IMR-90 (cell line): ENCODE data around the gene CYB5R3. TPM values are rescaled to one million over a fixed set of nuclear protein-coding genes. Genes with fewer than 3 reads are reported as not detected.

Source experiments
- ATAC-seq: fragments of 200-7000 bp; cut with Tn5 transposase; 2 replicates; pipeline ENCODE4 v1.9.1; 2020; ENCODE audit warnings: low read depth, mild to moderate bottlenecking, moderate library complexity
- BruUV-seq: library from RNA; stranded (reverse); fragments of 400-500 nt; replicated peaks from 2 replicates; lab custom pipeline; 2021; lab: Mats Ljungman, UMichigan
- CTCF ChIA-PET: fragments of 300-600 bp; formaldehyde crosslinking; extraction: SDS; loops from one replicate; lab custom pipeline; 2021; ENCODE audit warnings: antibody characterized with exemption; lab: Yijun Ruan, JAX
- POLR2A ChIA-PET: fragments of 300-600 bp; sonication (Branson Sonifier 250); formaldehyde crosslinking; loops from one replicate; lab custom pipeline; 2022; ENCODE audit warnings: antibody characterized with exemption; ENCODE audit not compliant: unreplicated experiment; lab: Charles Lee
- DNase-seq: peaks from one replicate; pipeline ENCODE4 v3.0.0; 2013
- H2AFZ ChIP-seq: replicated peaks from 2 replicates; pipeline ENCODE3; 2013; ENCODE audit warnings: low read length, mild to moderate bottlenecking; ENCODE audit not compliant: poor library complexity
- H2AK5ac ChIP-seq: 2 replicates; pipeline ENCODE4 v1.6.1; 2013; ENCODE audit warnings: low read depth, low read length, inconsistent platforms
- H2AK9ac ChIP-seq: replicated peaks from 2 replicates; pipeline ENCODE3; 2013; ENCODE audit warnings: mild to moderate bottlenecking, low read depth, low read length, moderate library complexity; ENCODE audit not compliant: poor library complexity
- H2BK120ac ChIP-seq: 2 replicates; pipeline ENCODE4 v1.6.1; 2013; ENCODE audit warnings: low read depth, low read length, inconsistent platforms
- H2BK15ac ChIP-seq: 3 replicates; pipeline ENCODE4 v1.6.1; 2013; ENCODE audit warnings: low read depth, low read length, inconsistent platforms
- H2BK20ac ChIP-seq: 2 replicates; pipeline ENCODE4 v1.6.1; 2013; ENCODE audit warnings: low read depth, mild to moderate bottlenecking, inconsistent platforms, low read length, moderate library complexity
- H2BK5ac ChIP-seq: 2 replicates; pipeline ENCODE4 v1.6.1; 2013; ENCODE audit warnings: mild to moderate bottlenecking, low read depth, low read length, inconsistent platforms; ENCODE audit not compliant: poor library complexity, severe bottlenecking
- H3K14ac ChIP-seq: replicated peaks from 2 replicates; pipeline ENCODE4 v1.6.1; 2013; ENCODE audit warnings: low read depth, low read length, inconsistent platforms
- H3K18ac ChIP-seq: 2 replicates; pipeline ENCODE4 v1.6.1; 2013; ENCODE audit warnings: low read depth, low read length, control low read depth
- H3K23ac ChIP-seq: 2 replicates; pipeline ENCODE4 v1.6.1; 2013; ENCODE audit warnings: low read depth, low read length, inconsistent platforms
- H3K27ac ChIP-seq: 2 replicates; pipeline ENCODE4 v1.5.1; 2013; ENCODE audit warnings: mild to moderate bottlenecking, control low read depth, low read length; ENCODE audit not compliant: insufficient read depth
- H3K27me3 ChIP-seq: 2 replicates; pipeline ENCODE4 v1.6.1; 2013; ENCODE audit warnings: low read length; ENCODE audit not compliant: control insufficient read depth, insufficient read depth
- H3K36me3 ChIP-seq: 2 replicates; pipeline ENCODE4 v1.6.1; 2013; ENCODE audit warnings: low read length, mixed read lengths; ENCODE audit not compliant: control insufficient read depth, insufficient read depth
- H3K4ac ChIP-seq: 2 replicates; pipeline ENCODE4 v1.6.1; 2013; ENCODE audit warnings: low read depth, low read length, inconsistent platforms
- H3K4me1 ChIP-seq: 2 replicates; pipeline ENCODE4 v1.6.1; 2013; ENCODE audit warnings: low read length, mixed read lengths; ENCODE audit not compliant: control insufficient read depth, insufficient read depth
- H3K4me2 ChIP-seq: 2 replicates; pipeline ENCODE4 v1.6.1; 2013; ENCODE audit warnings: low read depth, mild to moderate bottlenecking, control low read depth, low read length, moderate library complexity
- H3K4me3 ChIP-seq: 2 replicates; pipeline ENCODE4 v1.5.1; 2013; ENCODE audit warnings: low read depth, mild to moderate bottlenecking, control low read depth, low read length, moderate library complexity; ENCODE audit not compliant: insufficient read depth
- H3K56ac ChIP-seq: 2 replicates; pipeline ENCODE4 v1.6.1; 2013; ENCODE audit warnings: low read length, inconsistent platforms; ENCODE audit not compliant: insufficient read depth; ENCODE audit errors: extremely low read depth
- H3K79me1 ChIP-seq, 2 experiments: 2 replicates each; pipeline ENCODE4 v1.6.1; 2013; ENCODE audit warnings: low read length in 2 of 2, inconsistent platforms in 1 of 2, low read depth in 1 of 2
- H3K9ac ChIP-seq: 2 replicates; pipeline ENCODE4 v1.6.1; 2013; ENCODE audit warnings: low read depth, low read length, control low read depth
- H3K9me1 ChIP-seq: 2 replicates; pipeline ENCODE4 v1.6.1; 2013; ENCODE audit warnings: low read length, inconsistent platforms; ENCODE audit not compliant: insufficient read depth
- H3K9me3 ChIP-seq: 2 replicates; pipeline ENCODE4 v1.6.1; 2013; ENCODE audit warnings: low read length; ENCODE audit not compliant: control insufficient read depth, insufficient read depth
- H4K20me1 ChIP-seq: 2 replicates; pipeline ENCODE4 v1.6.1; 2013; ENCODE audit warnings: low read length, inconsistent platforms; ENCODE audit not compliant: insufficient read depth
- H4K5ac ChIP-seq: 2 replicates; pipeline ENCODE4 v1.6.1; 2013; ENCODE audit warnings: mild to moderate bottlenecking, low read depth, low read length, control low read depth
- H4K8ac ChIP-seq, 2 experiments: 2 replicates each; pipeline ENCODE4 v1.6.1; 2013; ENCODE audit warnings: low read depth in 2 of 2, low read length in 2 of 2, control low read depth in 1 of 2, inconsistent platforms in 1 of 2
- H4K91ac ChIP-seq: 2 replicates; pipeline ENCODE4 v1.6.1; 2013; ENCODE audit warnings: low read depth, low read length, inconsistent platforms; ENCODE audit not compliant: insufficient read depth
- CEBPB ChIP-seq: IDR thresholded peaks from 2 replicates; pipeline ENCODE4 v1.6.1; 2012; ENCODE audit warnings: low read depth, low read length, improper control_type of control experiment
- MAFK ChIP-seq: IDR thresholded peaks from 2 replicates; pipeline ENCODE4 v1.6.1; 2012; ENCODE audit warnings: low read depth, low read length, improper control_type of control experiment
- MAZ ChIP-seq: IDR thresholded peaks from 2 replicates; pipeline ENCODE4 v1.6.1; 2012; ENCODE audit warnings: low read depth, mild to moderate bottlenecking, low read length, improper control_type of control experiment, moderate library complexity, borderline replicate concordance
- MXI1 ChIP-seq: IDR thresholded peaks from 2 replicates; pipeline ENCODE4 v1.6.1; 2012; ENCODE audit warnings: low read depth, mild to moderate bottlenecking, low read length, moderate library complexity, borderline replicate concordance
- POLR2A ChIP-seq: IDR thresholded peaks from 2 replicates; pipeline ENCODE4 v1.6.1; 2012; ENCODE audit warnings: mild to moderate bottlenecking, low read depth, low read length
- RAD21 ChIP-seq: IDR thresholded peaks from 2 replicates; pipeline ENCODE4 v1.6.1; 2012; ENCODE audit warnings: low read length, improper control_type of control experiment
- RFX5 ChIP-seq: IDR thresholded peaks from 2 replicates; pipeline ENCODE4 v1.8.0; 2012; ENCODE audit warnings: low read depth, mild to moderate bottlenecking, low read length, moderate library complexity
- SMC3 ChIP-seq: fragments of 150-350 bp; IDR thresholded peaks from 2 replicates; pipeline ENCODE4 v1.6.1; 2016; ENCODE audit warnings: low read depth, mild to moderate bottlenecking, antibody characterized with exemption, low read length, moderate library complexity
- WGBS, 2 experiments: methylation state at CpG; one replicate each; pipeline versions ENCODE4 v1.1.5 to v1.1.7; 2013; ENCODE audit warnings: missing lambda C conversion rate in 2 of 2; ENCODE audit not compliant: insufficient read length in 1 of 2; ENCODE audit errors: extremely low coverage in 2 of 2; 5-methylcytosine and 5-hydroxymethylcytosine counted together
- dilution Hi-C: fragments of 300-500 bp; cut with HindIII; formaldehyde crosslinking; loops from one replicate; pipeline ENCODE4 v1.14.3; 2018; ENCODE audit warnings: low sequenced_read_pairs; ENCODE audit not compliant: unreplicated experiment
- in situ Hi-C: fragments of 300-500 bp; cut with MboI; formaldehyde crosslinking; loops from 3 replicates; pipeline ENCODE4 v1.14.3; 2019; ENCODE audit warnings: low sequenced_read_pairs, inconsistent platforms, mixed read lengths
- intact Hi-C: fragments of 100-400 bp; cut with micrococcal nuclease; formaldehyde crosslinking; loops from 2 replicates; pipeline ENCODE4 v1.10.0; 2022
- polyA plus RNA-seq, 3 experiments: library from polyadenylated mRNA; depleted of rRNA; stranded (reverse); fragments of >200 nt; gene quantifications; 2 replicates each; pipeline ENCODE4 v1.2.3, GENCODE V29; 2012; ENCODE audit warnings: low replicate concordance in 1 of 3
- total RNA-seq: library from RNA; depleted of rRNA; stranded (reverse); fragments of >200 nt; gene quantifications from 2 replicates; pipeline ENCODE4 v1.2.3, GENCODE V29; 2012
- TF ChIP-seq, protein P1 (sequence below): fragments of 150-350 bp; IDR thresholded peaks from 2 replicates; pipeline ENCODE4 v1.6.1; 2017; ENCODE audit warnings: mild to moderate bottlenecking, antibody characterized with exemption, low read length, low read depth
- TF ChIP-seq, protein P2 (sequence below): conservative IDR thresholded peaks from 2 replicates; pipeline ENCODE4 v1.5.1; 2012; ENCODE audit warnings: mild to moderate bottlenecking, low read depth, low read length, improper control_type of control experiment
- TF ChIP-seq, protein P3 (sequence below): fragments of 150-350 bp; IDR thresholded peaks from 2 replicates; pipeline ENCODE4 v1.6.1; 2016; ENCODE audit warnings: low read depth, mild to moderate bottlenecking, low read length, moderate library complexity, borderline replicate concordance

CYB5R3 gene
- total and polyA plus RNA-seq, 2 of the 4 experiments (the other 2 are of a cell fraction) = 44.1 to 362 TPM

DNA sequence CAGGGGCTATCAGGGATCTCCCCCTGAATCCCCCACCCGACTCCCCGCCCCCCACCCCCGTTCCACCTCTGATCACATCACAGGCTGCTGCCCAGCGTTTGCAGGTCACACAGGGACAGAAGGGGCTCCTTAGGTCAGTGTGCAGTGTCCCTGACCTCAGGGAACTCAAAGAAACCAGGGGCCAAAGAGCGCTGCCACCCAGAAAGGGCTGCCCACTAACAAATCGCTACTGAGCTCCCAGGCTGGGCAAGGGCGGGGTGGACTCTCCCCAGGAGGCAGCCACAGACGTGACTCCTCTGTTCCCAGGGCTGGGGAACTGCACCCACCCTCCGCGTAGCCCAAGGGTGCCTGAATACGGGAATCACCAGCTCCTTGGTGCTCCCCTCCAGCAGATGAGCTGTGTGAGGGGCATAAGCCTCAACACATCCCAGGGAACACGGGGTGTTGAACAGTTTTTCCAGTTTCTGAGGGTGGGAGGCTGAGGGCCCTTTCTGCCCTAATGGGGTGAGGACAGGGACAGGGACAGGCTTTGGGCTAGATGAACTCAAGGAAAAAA, 24.6 kb downstream of the CYB5R3 start:
- H3K4ac ChIP-seq = no peak overlapping the region
- 0 out of 2 replicates have a peak, but pooled peaks cover 13% of the 10 kb centered on the region for H3K9me1 ChIP-seq
- no CpG with 5 or more reads among the region's 12 CpGs for WGBS, 2 experiments
- H2BK20ac ChIP-seq = no peak overlapping the region
- ATAC-seq (no peak), DNase-seq (no peak)
- H3K9me3 ChIP-seq = no peaks in the 10 kb centered on the region
- TF ChIP-seq, protein P1, sequence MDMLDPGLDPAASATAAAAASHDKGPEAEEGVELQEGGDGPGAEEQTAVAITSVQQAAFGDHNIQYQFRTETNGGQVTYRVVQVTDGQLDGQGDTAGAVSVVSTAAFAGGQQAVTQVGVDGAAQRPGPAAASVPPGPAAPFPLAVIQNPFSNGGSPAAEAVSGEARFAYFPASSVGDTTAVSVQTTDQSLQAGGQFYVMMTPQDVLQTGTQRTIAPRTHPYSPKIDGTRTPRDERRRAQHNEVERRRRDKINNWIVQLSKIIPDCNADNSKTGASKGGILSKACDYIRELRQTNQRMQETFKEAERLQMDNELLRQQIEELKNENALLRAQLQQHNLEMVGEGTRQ = no peak
- TF ChIP-seq, protein P2, sequence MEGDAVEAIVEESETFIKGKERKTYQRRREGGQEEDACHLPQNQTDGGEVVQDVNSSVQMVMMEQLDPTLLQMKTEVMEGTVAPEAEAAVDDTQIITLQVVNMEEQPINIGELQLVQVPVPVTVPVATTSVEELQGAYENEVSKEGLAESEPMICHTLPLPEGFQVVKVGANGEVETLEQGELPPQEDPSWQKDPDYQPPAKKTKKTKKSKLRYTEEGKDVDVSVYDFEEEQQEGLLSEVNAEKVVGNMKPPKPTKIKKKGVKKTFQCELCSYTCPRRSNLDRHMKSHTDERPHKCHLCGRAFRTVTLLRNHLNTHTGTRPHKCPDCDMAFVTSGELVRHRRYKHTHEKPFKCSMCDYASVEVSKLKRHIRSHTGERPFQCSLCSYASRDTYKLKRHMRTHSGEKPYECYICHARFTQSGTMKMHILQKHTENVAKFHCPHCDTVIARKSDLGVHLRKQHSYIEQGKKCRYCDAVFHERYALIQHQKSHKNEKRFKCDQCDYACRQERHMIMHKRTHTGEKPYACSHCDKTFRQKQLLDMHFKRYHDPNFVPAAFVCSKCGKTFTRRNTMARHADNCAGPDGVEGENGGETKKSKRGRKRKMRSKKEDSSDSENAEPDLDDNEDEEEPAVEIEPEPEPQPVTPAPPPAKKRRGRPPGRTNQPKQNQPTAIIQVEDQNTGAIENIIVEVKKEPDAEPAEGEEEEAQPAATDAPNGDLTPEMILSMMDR = no peak
- TF ChIP-seq CEBPB (no peak), RAD21 (no peak), SMC3 (no peak), RFX5 (no peak), MXI1 (no peak), MAZ (no peak), POLR2A (no peak), MAFK (no peak)
- TF ChIP-seq, protein P3, sequence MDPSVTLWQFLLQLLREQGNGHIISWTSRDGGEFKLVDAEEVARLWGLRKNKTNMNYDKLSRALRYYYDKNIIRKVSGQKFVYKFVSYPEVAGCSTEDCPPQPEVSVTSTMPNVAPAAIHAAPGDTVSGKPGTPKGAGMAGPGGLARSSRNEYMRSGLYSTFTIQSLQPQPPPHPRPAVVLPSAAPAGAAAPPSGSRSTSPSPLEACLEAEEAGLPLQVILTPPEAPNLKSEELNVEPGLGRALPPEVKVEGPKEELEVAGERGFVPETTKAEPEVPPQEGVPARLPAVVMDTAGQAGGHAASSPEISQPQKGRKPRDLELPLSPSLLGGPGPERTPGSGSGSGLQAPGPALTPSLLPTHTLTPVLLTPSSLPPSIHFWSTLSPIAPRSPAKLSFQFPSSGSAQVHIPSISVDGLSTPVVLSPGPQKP = no peak
- POLR2A ChIA-PET = no interaction called here
- no peak overlapping the region for H3K18ac ChIP-seq
- peak overlapping the region; percentile 14 for H2AFZ ChIP-seq
- H3K4me3 ChIP-seq = no peak overlapping the region
- H3K36me3 ChIP-seq = peaks cover 61% of the 10 kb centered on the region
- peaks cover 22% of the 10 kb centered on the region for H4K20me1 ChIP-seq
- no peak overlapping the region for H4K8ac ChIP-seq
- no peak overlapping the region for H3K14ac ChIP-seq
- intact Hi-C loops (no loop called here), in situ Hi-C loops (no loop called here), dilution Hi-C loops (no loop called here)
- no peak overlapping the region for H2AK5ac ChIP-seq
- no peak overlapping the region for H2BK120ac ChIP-seq
- H2BK5ac ChIP-seq = no peak overlapping the region
- no peak overlapping the region for H2BK15ac ChIP-seq
- H3K27ac ChIP-seq = no peak overlapping the region
- H4K5ac ChIP-seq = no peak overlapping the region
- H2AK9ac ChIP-seq = no peak overlapping the region
- H3K9ac ChIP-seq = no peak overlapping the region
- no peak overlapping the region for H3K23ac ChIP-seq
- no peak overlapping the region for H3K4me2 ChIP-seq
- no peaks in the 10 kb centered on the region for H3K27me3 ChIP-seq
- no peak overlapping the region for H3K56ac ChIP-seq
- H4K91ac ChIP-seq = no peak overlapping the region
- peaks cover 0 to 37% of the 10 kb centered on the region in 2 experiments for H3K79me1 ChIP-seq
- BruUV-seq = no TSS peak
- H3K4me1 ChIP-seq = peaks cover 8% of the 10 kb centered on the region
- CTCF ChIA-PET = no interaction called here
